Bronchial epithelial cell (primary cell): ENCODE measurements around the gene ULBP3. TPM values are rescaled to one million over a fixed set of nuclear protein-coding genes. Genes with fewer than 3 reads are reported as not detected.
"Not testable (repeated sequence)": the region's sequence is repeated elsewhere in the genome, so short reads cannot be mapped to it uniquely, and the experiment has no call there.

Experiments
- DNase-seq: peaks from one replicate; pipeline ENCODE4 v3.0.0-alpha.2; 2010; ENCODE audit warnings: low read depth
- FAIRE-seq: peaks from 2 replicates; lab custom pipeline; 2011; peaks lifted over from hg19 to GRCh38; lab: Jason Lieb, UNC
- H3K27me3 ChIP-seq: 2 replicates; pipeline ENCODE4 v1.5.1; 2011; ENCODE audit warnings: low read length; ENCODE audit not compliant: control insufficient read depth, insufficient read depth
- H3K36me3 ChIP-seq: 2 replicates; pipeline ENCODE4 v1.5.1; 2011; ENCODE audit warnings: low read length; ENCODE audit not compliant: control insufficient read depth, insufficient read depth
- H3K4me3 ChIP-seq: 2 replicates; pipeline ENCODE4 v1.5.1; 2011; ENCODE audit warnings: mild to moderate bottlenecking, low read depth, low read length, control low read depth
- total RNA-seq: library from RNA; depleted of rRNA; stranded (reverse); fragments of >200 nt; gene quantifications from 2 replicates; pipeline ENCODE4 v1.2.1, GENCODE V29; 2014
- TF ChIP-seq, protein P1 (sequence below): IDR thresholded peaks from 2 replicates; pipeline ENCODE4 v1.5.1; 2011; ENCODE audit warnings: mild to moderate bottlenecking, moderate library complexity, low read length, control low read depth, inconsistent platforms; ENCODE audit not compliant: insufficient read depth, severe bottlenecking

The ULBP3 gene
- total RNA-seq, 1 donor from 2014 or later, result 11.1 TPM

DNA sequence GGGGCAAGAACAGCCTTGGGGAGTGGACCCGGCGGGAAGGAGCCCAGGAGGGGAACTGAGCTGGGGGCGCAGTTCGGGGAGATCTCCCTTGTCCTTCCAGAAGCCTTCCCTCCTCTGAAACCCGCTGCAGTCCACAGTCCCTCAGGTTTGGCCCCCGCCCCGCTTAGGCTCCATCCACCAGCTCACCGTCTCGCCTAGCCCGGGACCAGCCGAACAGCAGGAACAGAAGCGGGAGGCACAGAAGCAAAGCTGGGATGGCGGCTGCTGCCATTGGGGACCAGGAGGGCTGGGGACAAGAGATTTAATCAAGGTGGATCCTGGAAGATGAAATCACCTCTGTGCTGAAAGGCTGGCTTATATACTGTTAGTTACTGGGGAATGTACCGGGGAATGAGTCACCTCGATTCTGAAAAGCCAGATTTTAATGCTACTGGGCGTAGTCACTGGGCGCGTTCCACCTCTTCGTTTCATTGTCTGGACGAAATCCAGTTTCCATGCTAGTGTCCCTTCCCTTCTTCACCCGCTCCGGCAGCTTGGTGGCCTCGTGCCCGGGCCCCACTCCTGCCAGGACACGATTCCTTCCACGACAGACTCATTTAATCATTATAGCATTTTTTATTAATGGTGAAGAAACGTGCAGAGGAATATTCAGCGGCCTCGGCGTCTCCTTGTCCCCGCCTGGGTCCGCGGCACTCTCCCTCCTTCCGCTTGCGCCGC lies 43.6 kb downstream of the ULBP3 start, which contains the start of gene RAET1L:
RAET1L (minus strand) TSS at position 332 of the 717 bp plus-strand sequence; CDS start at position 271, 61 bp downstream.
- Histone ChIP-seq H3K27me3 (no peaks in the 10 kb centered on the region), H3K36me3 (no peaks in the 10 kb centered on the region), H3K4me3 (peak within 1 kb of the TSS; percentile 14)
- TF ChIP-seq, protein P1, sequence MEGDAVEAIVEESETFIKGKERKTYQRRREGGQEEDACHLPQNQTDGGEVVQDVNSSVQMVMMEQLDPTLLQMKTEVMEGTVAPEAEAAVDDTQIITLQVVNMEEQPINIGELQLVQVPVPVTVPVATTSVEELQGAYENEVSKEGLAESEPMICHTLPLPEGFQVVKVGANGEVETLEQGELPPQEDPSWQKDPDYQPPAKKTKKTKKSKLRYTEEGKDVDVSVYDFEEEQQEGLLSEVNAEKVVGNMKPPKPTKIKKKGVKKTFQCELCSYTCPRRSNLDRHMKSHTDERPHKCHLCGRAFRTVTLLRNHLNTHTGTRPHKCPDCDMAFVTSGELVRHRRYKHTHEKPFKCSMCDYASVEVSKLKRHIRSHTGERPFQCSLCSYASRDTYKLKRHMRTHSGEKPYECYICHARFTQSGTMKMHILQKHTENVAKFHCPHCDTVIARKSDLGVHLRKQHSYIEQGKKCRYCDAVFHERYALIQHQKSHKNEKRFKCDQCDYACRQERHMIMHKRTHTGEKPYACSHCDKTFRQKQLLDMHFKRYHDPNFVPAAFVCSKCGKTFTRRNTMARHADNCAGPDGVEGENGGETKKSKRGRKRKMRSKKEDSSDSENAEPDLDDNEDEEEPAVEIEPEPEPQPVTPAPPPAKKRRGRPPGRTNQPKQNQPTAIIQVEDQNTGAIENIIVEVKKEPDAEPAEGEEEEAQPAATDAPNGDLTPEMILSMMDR, result no peak
- FAIRE-seq (no peak), DNase-seq (peak; percentile 90)

DNA sequence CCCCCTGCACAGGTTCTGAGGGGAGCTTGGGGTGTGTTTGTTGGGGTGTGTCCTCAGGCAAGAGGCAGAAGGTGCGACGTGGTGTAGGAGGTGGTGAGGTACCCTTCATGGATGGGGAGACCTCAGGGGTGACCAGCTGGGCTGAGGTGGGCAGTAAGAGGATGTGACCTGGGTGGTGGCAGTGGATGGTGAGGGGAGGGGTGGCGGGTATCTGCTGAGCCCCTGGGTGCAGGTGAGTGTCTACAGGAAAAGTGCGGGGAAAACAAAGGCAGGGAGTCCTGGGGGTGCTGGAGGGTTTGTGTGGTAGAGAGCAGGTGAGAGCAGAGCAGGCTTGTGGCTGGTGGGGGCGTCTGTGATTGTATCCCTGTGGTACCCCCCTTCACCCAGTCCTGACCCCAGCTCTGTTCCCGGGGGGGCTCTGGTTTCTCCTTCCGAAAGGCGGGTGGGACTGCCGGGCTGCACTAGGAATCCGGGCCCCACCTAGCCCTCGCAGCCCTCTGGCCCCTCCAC lies 44.2 kb downstream of the ULBP3 start:
- H3K27me3 ChIP-seq, result no peaks in the 10 kb centered on the region
- FAIRE-seq (no peak), DNase-seq (no peak)
- peak overlapping the region; percentile 14 for H3K4me3 ChIP-seq
- TF ChIP-seq, protein P1, result no peak
- H3K36me3 ChIP-seq, result no peaks in the 10 kb centered on the region

DNA sequence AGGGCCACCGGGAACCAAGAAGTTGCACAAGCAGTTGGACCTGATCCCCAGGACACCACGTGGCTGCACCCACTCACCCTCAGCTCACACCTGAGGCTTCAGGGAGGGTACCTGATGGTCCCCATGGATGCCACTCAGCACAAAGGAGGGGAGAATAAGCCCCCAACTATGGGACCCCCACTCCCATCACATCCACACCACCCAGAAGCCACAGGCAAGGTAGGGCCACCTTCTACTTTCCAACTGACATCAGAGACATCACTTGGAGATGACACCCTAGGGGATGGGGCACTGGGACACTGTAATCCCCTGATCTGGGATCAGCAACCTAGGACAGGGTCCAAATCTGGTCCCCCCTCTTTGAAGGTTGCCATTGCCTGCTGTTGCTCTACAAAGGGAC lies 44.9 kb downstream of the ULBP3 start:
- not testable (repeated sequence) for H3K4me3 ChIP-seq
- peak; percentile 40 for FAIRE-seq

DNA sequence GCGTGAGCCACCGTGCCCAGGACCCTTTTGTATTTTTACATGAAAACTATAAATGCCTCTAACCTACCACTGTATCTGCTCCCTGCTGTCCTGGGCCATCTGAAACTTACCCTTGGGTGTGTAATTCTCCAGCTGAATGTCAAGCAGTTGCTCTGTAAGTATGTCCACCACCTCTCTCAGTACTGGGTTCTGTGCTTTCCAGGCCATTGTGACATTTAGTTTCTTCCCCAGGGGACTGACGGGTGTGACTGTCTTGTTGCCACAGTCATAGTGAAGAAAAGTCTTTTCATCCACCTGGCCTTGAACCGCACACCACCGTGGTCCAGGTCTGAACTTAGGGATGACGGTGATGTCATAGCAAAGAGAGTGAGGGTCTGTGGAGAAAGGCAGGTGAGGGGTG lies 47.1 kb downstream of the ULBP3 start:
- not testable (repeated sequence) for H3K4me3 ChIP-seq, H3K27me3 ChIP-seq, FAIRE-seq, H3K36me3 ChIP-seq, DNase-seq

More for the DNA sequence above, 44.9 kb downstream of the ULBP3 start:
- H3K36me3 ChIP-seq, DNase-seq, H3K27me3 ChIP-seq: not testable (repeated sequence)

DNA sequence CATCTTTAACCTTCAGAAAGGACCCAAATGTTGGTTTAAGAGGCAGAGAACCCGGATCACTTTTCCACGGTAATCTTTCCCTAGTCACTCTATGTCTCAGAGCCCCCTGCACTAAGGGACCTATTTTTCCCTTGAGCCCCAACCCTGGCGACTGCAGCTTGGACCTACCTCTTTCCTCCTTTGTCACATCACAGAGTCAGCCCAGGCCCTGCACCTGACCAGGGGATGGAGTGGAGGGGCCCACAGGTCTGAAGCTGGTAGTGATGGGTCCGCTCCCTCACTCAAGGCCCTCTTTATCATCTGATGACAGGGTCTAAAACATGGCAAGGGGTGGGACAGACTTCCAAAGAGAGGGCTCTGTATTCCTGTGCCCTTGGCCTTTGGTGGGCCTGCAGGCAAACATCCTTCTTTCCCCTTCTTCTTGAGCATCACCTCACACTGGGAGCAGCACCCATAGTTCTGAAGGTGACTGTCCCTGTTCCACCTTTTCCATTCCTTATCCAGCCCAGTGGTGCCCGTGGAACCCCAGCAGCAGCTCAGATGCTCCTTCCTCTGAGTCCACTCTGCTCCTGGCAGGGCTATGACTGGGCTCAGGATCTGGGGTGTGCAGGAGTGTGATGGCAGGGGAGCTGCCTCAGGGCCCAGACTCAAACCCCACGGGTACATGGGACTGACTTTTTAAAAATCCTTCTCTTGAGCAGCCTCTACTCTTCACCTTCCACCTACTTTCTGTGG lies 49.9 kb downstream of the ULBP3 start:
- Histone ChIP-seq H3K27me3 (no peaks in the 10 kb centered on the region), H3K36me3 (no peaks in the 10 kb centered on the region), H3K4me3 (no peak overlapping the region)
- DNase-seq (no peak), FAIRE-seq (no peak)
- TF ChIP-seq, protein P1, result no peak

DNA sequence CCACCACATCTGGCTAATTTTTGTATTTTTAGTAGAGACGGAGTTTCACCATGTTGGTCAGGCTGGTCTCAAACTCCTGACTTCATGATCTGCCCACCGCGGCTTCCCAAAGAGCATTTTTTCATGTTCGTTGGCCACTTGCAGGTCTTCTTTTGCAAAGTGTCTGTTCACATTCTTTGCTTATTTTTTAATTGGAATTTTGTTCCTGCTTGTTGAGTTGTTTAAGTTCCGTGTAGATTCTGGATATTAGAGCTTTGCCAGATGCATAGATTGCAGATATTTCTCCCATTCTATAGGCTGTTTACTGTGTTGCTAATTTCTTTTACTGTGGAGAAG lies 51.8 kb downstream of the ULBP3 start:
- H3K4me3 ChIP-seq, H3K36me3 ChIP-seq, DNase-seq, H3K27me3 ChIP-seq, FAIRE-seq: not testable (repeated sequence)

DNA sequence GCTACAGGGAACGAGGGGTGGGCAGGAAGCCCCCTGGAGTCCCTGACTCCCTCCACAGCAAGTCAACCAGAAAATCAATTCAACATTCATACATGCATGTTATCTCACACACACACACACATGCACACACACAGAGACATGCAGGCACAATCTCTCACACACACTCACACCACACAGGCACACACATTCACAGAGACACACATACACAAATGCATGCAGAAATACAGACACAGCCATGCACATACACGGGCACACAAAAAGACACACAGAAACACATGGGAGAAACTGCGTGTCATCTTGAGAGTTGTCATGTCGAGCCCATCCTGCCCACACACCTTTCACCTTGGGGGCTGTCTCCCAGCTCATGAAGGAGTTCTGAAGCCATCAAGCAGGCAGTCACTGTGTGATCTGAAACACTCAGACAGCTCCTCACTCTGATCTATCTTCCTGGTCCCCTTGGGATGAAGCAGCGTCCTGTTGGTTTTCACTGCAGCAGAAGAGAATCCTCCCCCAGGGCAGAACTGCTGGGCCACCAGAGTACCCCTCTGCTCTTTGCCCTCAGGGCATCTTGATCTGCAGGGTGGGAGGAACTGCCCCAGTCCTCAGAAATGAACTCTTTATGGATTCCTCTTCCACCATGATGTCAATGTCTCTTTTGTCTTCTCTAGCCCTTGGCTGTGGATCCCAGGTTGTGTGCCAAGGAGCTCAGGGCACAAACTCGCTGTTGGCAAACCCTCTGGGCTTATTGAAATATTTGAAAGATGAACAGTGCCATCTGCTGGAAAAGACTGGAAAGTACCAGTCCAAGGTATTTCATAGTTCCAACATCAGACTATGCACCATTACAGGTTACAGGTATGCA lies 52.4 kb downstream of the ULBP3 start:
- TF ChIP-seq, protein P1, result peak; percentile 42
- no peaks in the 10 kb centered on the region for H3K36me3 ChIP-seq
- H3K4me3 ChIP-seq, result no peak overlapping the region
- H3K27me3 ChIP-seq, result peaks cover 7% of the 10 kb centered on the region
- FAIRE-seq, result peak; percentile 93
- DNase-seq, result peak; percentile 59

DNA sequence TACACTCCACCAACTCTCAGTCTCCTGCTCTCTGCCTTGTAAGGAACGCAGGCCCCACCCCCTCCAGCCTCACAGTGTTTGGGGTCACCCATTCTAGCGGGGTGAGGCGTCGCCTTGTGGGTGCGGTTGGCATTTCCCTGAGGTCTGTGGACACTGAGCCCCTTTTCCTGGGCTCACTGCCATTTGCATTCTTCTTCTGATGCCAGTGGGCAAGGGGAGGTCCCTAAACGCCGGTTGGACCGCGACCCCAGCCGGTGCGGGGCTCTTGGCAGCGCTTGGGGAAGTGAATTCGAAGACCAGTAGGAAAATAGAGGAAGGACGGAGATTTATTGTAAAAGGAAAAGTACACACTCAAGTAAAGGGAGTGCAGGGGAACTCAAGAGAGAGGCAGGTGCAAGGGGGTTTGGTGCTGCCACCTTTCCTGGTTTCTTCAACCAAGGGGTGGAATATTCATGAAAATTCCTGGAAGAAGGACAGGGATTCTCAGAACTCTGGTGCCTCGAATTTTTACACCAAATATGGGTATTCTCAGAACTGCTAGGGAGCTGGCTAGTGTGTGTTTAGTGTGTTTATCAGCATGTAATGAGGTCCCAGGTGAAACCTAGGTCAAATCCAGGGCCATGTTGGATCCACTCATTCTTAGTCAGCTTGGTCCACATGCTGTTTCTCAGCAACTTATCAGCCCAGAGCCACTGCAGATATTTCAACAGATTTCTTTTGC lies 53.5 kb downstream of the ULBP3 start:
- not testable (repeated sequence) for FAIRE-seq, H3K4me3 ChIP-seq, H3K36me3 ChIP-seq, H3K27me3 ChIP-seq
- peak; percentile 23 for DNase-seq

DNA sequence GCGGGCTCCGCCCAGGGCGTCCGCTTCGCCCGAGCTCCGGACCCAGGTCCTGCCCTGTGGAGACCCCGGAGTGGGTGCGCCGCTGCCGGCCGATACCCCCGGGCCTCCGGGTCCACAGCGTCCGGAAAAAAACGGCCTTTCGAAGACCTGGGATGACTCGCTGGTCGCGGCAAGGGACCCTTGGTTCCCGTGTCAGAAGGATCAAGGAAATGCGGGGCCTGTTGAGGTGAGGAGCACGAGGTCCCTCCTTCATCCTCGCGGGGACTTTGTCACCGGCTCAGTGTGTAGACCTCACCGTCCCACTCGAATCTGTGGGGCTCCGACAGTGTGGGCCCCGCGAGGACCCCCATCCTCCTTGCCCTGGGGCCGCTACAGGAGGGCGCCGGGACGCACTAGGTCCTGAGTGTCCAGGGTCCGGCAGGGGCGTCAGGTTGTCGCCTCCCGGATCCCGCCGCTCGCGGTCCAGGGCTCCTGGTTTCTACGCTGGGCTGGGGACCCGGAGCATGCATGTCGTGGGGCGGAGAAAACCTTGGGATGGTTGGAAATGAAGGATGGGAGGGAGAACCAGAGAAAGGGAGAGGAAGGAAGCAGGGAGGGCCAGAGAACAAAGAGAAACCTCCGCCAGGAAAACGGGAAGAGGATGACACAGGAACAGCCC lies 54.2 kb downstream of the ULBP3 start:
- FAIRE-seq, H3K36me3 ChIP-seq, DNase-seq, H3K4me3 ChIP-seq, H3K27me3 ChIP-seq: not testable (repeated sequence)
